Ectodermal cell (in vitro differentiated cells): ENCODE results near the gene YBX2.

Experiments
- H3K27ac ChIP-seq: 2 replicates; pipeline ENCODE4 v1.7.0; 2013; ENCODE audit warnings: mild to moderate bottlenecking, low read depth, low read length; ENCODE audit not compliant: insufficient read depth, poor library complexity, severe bottlenecking
- H3K27me3 ChIP-seq: 2 replicates; pipeline ENCODE4 v1.7.0; 2013; ENCODE audit warnings: mild to moderate bottlenecking, low read length; ENCODE audit not compliant: insufficient read depth, control insufficient read depth, poor library complexity, severe bottlenecking
- H3K36me3 ChIP-seq: one replicate; pipeline ENCODE4 v1.7.0; 2013; ENCODE audit warnings: low read length; ENCODE audit not compliant: control insufficient read depth, insufficient read depth
- H3K4me1 ChIP-seq: one replicate; pipeline ENCODE4 v1.7.0; 2013; ENCODE audit warnings: low read length; ENCODE audit not compliant: control insufficient read depth, insufficient read depth
- H3K4me3 ChIP-seq: 2 replicates; pipeline ENCODE4 v1.7.0; 2013; ENCODE audit warnings: low read depth, low read length, control low read depth; ENCODE audit not compliant: insufficient read depth
- H3K9me3 ChIP-seq: 2 replicates; pipeline ENCODE4 v1.7.0; 2013; ENCODE audit warnings: mild to moderate bottlenecking, low read length, moderate library complexity; ENCODE audit not compliant: control insufficient read depth
- WGBS, 2 experiments: methylation state at CpG; one replicate each; pipeline ENCODE4 v1.1.7; 2013; ENCODE audit warnings: missing lambda C conversion rate in 2 of 2; 5-methylcytosine and 5-hydroxymethylcytosine counted together

YBX2 gene

DNA sequence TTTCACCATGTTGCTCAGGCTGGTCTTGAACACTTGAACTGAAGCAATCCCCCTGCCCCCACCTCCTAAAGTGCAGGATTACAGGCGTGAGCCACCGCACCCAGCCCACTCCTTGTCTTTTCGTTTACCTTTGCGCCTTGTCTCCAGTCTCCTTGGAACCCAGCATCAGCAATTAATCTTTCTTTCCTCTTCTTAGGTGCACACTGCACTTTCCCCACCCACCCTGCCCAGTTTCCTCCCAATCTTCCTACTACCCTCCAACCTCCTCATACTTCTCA, 30.7 kb downstream of the YBX2 start:
- WGBS, 2 experiments = 61 to 77% methylated on average over 4 of the region's 4 CpGs
- Histone ChIP-seq H3K9me3 (no peaks in the 10 kb centered on the region), H3K27me3 (peaks cover 50% of the 10 kb centered on the region), H3K36me3 (no peaks in the 10 kb centered on the region), H3K4me3 (no peak overlapping the region), H3K27ac (no peak overlapping the region), H3K4me1 (peaks cover 9% of the 10 kb centered on the region)

DNA sequence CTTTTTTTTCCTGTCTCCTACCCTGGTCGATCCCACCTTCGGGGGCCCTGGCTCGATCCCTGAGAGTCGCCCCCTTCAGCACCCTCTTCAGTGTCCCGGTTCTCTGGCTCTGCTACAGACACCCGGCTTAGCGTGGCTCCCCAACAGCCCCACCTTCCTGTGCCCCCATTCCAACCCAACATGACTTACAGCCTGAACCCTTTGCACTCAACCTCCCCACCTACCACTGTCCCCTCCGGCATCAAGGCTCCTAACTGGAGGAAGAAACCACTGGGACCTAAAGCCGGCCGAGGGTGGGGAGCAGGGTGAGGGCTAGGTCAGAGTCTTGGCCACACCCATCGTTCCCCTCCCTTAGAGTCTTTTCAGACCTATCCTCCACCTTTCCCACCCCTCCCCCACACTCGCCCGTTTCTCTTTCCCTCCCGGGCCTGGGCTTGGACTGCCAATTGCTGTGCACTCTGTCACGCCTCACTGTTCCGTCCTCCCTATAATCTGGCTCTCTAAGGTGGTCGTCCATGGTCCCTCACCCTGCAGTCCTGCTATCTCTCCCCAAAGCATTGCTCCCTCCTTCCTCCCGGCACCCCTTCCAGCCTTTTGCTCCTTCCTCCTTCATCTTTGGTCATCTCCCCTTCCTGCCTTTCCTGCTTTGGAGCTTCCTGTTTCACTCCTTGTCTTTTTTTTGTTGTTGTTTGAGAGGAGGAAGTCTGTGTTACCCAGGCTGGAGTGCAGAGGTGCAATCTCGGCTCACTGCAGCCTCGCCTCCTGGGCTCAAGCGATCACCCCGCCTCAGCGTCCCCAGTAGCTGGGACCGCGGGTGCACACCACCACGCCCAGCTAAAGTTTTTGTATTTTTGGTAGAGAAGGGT, 31.3 kb downstream of the YBX2 start:
- H3K36me3 ChIP-seq = no peaks in the 10 kb centered on the region
- peak overlapping the region; percentile 30 for H3K4me3 ChIP-seq
- no peaks in the 10 kb centered on the region for H3K9me3 ChIP-seq
- H3K27me3 ChIP-seq = peaks cover 50% of the 10 kb centered on the region
- WGBS, 2 experiments = 16 to 18% methylated on average over 26 of the region's 26 CpGs
- H3K27ac ChIP-seq = no peak overlapping the region
- H3K4me1 ChIP-seq = peaks cover 9% of the 10 kb centered on the region

DNA sequence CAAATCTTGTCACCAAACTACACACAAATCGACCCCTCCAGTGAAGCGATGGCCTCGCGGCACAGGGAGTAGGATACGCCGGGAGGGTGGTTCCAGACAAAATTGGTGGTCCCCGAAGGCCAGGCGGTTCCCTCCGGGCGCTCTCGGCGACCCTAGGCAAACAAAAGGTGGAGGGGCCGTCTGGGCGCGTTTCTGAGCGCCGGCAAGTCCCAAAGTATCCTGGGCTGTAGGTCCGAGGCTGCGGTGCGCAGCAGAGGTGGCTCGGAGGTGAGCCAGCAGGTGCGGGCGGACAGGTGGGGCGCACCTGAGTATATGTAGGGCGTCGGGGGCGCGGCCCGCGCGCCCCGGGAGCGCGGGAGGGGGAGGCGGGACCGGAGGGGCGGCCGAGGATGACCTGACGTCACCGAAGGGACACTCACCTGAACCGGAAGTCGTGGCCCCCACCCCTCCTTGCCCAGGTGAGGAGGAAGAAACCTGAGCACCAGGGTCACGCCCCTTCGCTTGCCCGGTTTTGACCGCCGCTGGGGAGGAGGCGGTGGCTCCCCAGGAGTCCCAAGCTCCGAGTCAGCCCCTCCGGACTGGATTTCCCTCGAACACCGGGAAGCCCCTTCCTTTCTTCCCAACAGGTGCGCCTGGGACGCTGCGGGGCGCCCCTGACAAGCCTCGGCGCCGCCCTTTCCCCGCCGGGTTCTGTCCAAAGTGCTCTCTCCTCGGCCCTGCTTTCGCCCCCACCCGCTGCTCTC, 32.1 kb downstream of the YBX2 start, which contains the start of gene CLDN7:
Gene CLDN7 (minus strand): TSS at position 287 of the 743 bp plus-strand sequence. CDS start 435 bp downstream, outside the sequence.
- Histone ChIP-seq H3K4me1 (peaks cover 9% of the 10 kb centered on the region), H3K9me3 (no peaks in the 10 kb centered on the region), H3K27ac (no peak within 1 kb of the TSS), H3K36me3 (no peaks in the 10 kb centered on the region), H3K27me3 (peaks cover 50% of the 10 kb centered on the region), H3K4me3 (peak within 1 kb of the TSS; percentile 33)
- 1 to 2% methylated on average over 64 of the region's 64 CpGs for WGBS, 2 experiments

DNA sequence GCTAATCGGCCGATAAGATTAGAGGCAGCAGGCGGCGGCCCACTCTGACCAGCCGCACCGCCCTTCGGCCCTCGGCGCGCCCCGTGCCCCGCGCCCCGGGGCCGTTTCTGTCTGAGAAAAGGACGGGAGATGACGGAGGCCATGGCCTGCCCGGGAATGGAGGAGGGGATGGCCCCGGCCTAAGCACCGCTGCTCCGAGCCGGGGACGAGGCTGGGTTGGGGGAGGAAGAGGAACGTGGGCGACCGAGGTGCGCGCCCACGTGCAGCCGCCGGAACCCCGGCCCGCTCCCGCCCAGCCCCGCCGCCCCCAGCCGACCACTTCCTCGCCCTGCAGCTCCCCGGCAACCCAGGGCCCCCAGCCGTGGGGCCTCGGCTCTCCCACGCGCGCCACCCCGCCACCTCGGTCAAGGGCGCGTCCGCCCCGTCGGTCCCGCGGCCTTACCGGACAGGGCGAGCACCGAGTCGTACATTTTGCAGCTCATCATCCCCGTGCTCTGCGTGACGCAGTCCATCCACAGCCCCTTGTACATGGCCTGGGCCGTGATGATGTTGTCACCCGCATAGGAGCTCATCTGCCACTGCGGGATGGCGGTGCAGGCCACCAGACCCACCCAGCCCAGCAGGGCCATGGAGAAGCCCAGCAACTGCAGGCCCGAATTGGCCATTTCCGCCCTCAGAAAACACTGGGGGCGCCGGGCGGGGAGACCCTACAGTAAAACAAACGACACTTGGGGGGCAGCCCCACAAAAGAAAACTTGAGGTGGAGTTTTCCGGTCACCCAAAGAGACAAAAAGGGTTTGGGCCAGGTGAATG, 32.9 kb downstream of the YBX2 start:
- Histone ChIP-seq H3K36me3 (peaks cover 3% of the 10 kb centered on the region), H3K9me3 (no peaks in the 10 kb centered on the region), H3K4me1 (peaks cover 9% of the 10 kb centered on the region), H3K27me3 (peaks cover 50% of the 10 kb centered on the region), H3K4me3 (peak overlapping the region; percentile 33), H3K27ac (no peak overlapping the region)
- 7 to 9% methylated on average over 71 of the region's 71 CpGs for WGBS, 2 experiments

DNA sequence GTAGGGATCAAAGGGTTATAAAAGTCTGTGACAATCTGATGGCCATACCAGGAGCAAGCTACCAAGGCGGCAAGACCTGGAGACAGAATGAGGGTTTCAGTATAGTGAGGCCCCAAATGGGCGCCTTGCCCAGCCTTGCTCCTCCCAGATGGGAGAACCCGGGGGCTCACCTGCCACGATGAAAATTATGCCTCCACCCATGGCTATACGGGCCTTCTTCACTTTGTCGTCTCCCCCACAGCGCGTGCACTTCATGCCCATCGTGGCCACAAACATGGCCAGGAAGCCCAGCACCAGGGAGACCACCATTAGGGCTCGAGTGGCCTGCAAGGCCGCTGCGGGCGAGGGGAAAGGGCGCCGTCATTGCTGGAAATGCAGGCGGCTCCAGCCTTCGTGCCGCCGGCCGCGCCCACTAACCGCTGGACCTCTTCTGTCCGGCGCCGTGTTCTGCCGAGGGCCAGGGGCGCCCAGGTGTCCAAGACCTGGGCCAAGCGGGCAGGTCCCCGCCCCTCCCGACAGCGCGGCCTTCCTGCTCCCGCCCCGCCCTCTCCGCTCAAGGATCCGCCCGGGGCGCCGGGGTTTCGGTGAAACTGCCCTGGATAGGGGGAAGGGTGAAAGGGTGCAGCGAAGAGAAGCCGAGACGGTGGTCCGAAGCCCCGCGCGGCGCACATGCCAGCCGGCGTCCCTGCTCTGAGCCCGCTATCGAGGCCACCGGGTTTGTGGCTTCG, 33.6 kb downstream of the YBX2 start:
- H3K4me1 ChIP-seq = peaks cover 9% of the 10 kb centered on the region
- peak overlapping the region; percentile 33 for H3K4me3 ChIP-seq
- no peak overlapping the region for H3K27ac ChIP-seq
- WGBS, 2 experiments = 11 to 13% methylated on average over 54 of the region's 54 CpGs
- H3K9me3 ChIP-seq = no peaks in the 10 kb centered on the region
- peaks cover 7% of the 10 kb centered on the region for H3K36me3 ChIP-seq
- peaks cover 50% of the 10 kb centered on the region for H3K27me3 ChIP-seq

DNA sequence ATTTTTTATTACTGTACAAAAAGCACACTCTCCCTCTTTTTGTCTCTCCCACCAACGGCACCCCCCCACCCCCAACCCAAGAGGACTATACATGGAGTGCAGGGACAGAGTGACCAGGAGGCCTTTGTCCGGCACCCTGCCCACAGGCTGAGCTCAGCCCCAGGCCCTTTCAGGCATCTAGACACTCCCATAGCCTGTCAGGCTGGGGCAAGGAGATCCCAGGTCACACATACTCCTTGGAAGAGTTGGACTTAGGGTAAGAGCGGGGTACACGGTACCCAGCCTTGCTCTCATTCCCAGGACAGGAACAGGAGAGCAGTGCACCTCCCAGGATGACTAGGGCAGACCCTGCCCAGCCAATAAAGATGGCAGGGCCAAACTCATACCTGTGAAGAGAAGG, 34.3 kb downstream of the YBX2 start:
- peaks cover 11% of the 10 kb centered on the region for H3K36me3 ChIP-seq
- no peak overlapping the region for H3K27ac ChIP-seq
- H3K4me1 ChIP-seq = peaks cover 9% of the 10 kb centered on the region
- H3K27me3 ChIP-seq = peaks cover 50% of the 10 kb centered on the region
- WGBS, 2 experiments = 92 to 97% methylated on average over 4 of the region's 4 CpGs
- no peak overlapping the region for H3K4me3 ChIP-seq
- no peaks in the 10 kb centered on the region for H3K9me3 ChIP-seq

DNA sequence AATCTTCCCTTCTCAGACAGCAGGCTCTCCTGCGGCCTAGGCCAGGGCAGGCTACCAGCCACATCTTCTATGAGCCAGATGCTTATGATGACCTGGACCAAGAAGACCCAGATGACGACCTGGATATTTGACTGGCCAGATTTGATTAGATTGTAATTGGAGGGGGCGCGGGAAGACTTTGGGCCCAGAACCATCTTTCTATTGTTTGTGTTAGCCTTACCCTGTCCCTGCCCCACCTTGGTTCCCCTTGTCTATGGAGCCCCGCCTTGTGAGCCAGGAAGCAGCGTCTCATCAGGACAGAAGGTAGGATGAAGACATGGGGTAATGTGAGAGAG, 34.9 kb downstream of the YBX2 start:
- Histone ChIP-seq H3K27ac (no peak overlapping the region), H3K4me3 (no peak overlapping the region), H3K36me3 (peaks cover 13% of the 10 kb centered on the region), H3K4me1 (peaks cover 9% of the 10 kb centered on the region), H3K27me3 (peaks cover 47% of the 10 kb centered on the region), H3K9me3 (no peaks in the 10 kb centered on the region)
- WGBS, 2 experiments = 90 to 94% methylated on average over 6 of the region's 6 CpGs

DNA sequence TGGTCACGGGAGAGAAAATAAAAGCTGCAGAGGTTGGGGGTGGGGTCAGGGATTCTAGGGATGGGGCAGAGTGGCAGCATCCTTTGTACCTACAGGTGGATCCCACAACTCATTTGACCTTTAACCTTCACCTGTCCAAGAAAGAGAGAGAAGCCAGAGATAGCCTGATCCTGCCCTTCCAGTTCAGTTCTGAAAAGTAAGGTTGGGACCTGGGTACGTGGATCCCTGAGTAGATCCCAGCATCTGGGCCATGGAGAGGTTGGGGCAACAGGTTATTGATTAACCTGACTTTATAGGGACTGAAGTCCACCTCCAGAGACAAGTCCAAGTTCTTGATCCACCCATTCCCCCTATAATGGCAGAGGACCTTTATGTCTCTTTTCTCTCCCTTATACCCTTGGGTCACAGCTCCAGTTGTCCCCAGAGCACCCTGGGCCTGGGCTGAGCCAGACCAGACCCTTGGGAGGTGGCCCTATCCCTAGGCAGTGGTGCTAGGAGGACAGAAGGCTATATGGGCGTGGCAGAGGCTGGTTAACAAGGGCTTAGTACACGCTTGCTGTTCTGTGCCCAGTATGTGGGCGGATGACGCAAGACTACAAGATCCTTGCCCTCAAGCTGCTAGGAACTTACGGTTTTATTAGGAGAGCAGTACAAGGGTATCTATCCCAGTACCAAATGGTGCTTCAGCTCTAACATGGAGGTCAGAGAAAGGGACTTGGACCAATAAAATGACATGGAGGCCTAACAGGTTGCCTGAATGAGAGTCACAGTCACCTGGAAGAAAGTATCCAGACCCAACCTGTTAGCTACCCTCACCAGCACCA, 35.5 kb downstream of the YBX2 start:
- WGBS, 2 experiments = 96 to 97% methylated on average over 7 of the region's 7 CpGs
- Histone ChIP-seq H3K36me3 (peaks cover 18% of the 10 kb centered on the region), H3K27me3 (peaks cover 41% of the 10 kb centered on the region), H3K9me3 (no peaks in the 10 kb centered on the region), H3K4me3 (no peak overlapping the region), H3K4me1 (peaks cover 9% of the 10 kb centered on the region), H3K27ac (no peak overlapping the region)

DNA sequence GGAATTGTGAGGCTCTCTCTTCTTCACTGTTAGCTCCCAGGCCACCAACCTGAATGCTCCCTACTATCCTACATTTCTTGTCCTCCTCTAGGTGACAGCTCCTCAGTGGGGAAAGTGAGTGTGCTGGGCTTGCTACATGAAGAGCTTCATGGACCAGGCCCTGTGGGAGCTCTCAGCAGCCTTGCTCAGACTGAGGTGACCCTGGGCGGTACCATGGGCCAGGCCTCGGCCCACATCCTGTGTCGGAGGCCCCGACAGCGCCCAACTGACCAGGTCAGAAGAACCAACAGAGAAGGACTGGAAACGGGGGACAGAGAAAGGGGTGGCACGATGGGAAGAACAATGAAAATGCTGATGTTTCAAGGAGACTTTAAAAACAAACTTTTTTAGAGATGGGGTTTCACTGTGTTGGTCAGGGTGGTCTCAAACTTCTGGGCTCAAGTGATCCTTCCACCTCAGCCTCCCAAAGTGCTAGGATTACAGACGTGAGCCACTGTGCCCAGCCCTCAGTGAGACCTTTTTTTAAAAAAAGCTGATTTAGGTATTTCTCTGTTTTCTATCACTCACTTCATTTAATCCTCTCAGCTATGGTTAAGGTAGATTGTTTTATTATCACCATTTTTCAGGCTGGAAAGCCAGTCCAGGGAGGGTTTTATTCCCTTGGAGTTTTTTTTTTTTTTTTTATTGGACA, 37.5 kb downstream of the YBX2 start:
- no peak overlapping the region for H3K27ac ChIP-seq
- peaks cover 18% of the 10 kb centered on the region for H3K36me3 ChIP-seq
- H3K4me1 ChIP-seq = peaks cover 4% of the 10 kb centered on the region
- no peak overlapping the region for H3K4me3 ChIP-seq
- H3K27me3 ChIP-seq = peaks cover 21% of the 10 kb centered on the region
- H3K9me3 ChIP-seq = no peaks in the 10 kb centered on the region
- 94 to 95% methylated on average over 8 of the region's 8 CpGs for WGBS, 2 experiments
